ENCODE results near the gene PACRG. TPM values are rescaled to one million over a fixed set of nuclear protein-coding genes. Genes with fewer than 3 reads are reported as not detected.

PACRG gene
- total and polyA plus RNA-seq, 3 donors from 2014 or later = 54.0 to 84.6 (median 81.7) TPM

- TF ChIP-seq, protein P1, sequence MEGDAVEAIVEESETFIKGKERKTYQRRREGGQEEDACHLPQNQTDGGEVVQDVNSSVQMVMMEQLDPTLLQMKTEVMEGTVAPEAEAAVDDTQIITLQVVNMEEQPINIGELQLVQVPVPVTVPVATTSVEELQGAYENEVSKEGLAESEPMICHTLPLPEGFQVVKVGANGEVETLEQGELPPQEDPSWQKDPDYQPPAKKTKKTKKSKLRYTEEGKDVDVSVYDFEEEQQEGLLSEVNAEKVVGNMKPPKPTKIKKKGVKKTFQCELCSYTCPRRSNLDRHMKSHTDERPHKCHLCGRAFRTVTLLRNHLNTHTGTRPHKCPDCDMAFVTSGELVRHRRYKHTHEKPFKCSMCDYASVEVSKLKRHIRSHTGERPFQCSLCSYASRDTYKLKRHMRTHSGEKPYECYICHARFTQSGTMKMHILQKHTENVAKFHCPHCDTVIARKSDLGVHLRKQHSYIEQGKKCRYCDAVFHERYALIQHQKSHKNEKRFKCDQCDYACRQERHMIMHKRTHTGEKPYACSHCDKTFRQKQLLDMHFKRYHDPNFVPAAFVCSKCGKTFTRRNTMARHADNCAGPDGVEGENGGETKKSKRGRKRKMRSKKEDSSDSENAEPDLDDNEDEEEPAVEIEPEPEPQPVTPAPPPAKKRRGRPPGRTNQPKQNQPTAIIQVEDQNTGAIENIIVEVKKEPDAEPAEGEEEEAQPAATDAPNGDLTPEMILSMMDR (IDR thresholded peaks at IDR 0.05) = no peak
- no peak for TF ChIP-seq POLR2A (IDR thresholded peaks at IDR 0.05)
- Histone ChIP-seq H3K27ac (peak overlapping the region; percentile 11 to 66), H3K4me3 (no peak overlapping the region), H3K4me1 (peaks cover 51% of the 10 kb centered on the region), H3K27me3 (no peaks in the 10 kb centered on the region), H3K9me3 (no peaks in the 10 kb centered on the region), H3K36me3 (ENCODE audit: low read depth, missing control alignments) (no peaks in the 10 kb centered on the region)
- 36 to 38% methylated on average over 13 of the region's 13 CpGs for WGBS, 2 donors
- intact Hi-C loops (cut with DNase I; ENCODE audit: low total_unique reads) = no loop called here
- DNase-seq = peak; percentile 88
Measured at GRCh38 chr6:163354761-163355425, 627.1 kb downstream of the PACRG start.

DNA sequence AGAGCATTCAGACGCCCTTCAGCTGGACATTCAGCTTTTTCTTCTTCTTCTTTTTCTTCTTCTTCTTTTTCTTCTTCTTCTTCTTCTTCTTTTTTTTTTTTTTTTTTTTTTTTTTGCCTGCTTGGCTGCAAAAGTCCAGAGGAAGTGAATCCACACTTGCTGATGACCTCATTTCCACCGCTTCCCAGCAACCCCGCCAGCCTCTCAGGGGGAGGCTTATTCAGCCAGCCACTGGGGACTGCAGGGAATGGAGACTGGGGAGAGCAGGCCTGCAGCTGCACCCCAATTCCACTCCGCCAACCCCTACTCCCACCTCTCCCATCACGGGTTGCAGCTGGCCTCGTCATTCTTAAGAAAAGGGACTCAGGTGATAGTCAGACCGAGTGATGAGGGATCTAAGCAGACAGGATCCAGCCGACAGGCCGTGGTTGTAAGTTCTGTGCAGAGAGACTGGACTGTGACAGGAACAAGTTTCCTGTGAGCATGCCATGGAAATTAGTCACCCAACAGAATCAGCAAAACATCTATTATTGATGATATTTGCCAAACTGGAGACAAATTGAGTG is 627.7 kb downstream of the PACRG start:
- H3K9me3 ChIP-seq = no peaks in the 10 kb centered on the region
- H3K4me1 ChIP-seq = peaks cover 45% of the 10 kb centered on the region
- no peaks in the 10 kb centered on the region for H3K36me3 ChIP-seq (ENCODE audit: low read depth, missing control alignments)
- no peak overlapping the region for H3K4me3 ChIP-seq
- peak overlapping the region; percentile 5 to 66 for H3K27ac ChIP-seq
- DNase-seq = peak; percentile 49
- no peaks in the 10 kb centered on the region for H3K27me3 ChIP-seq
- TF ChIP-seq, protein P1 (IDR thresholded peaks at IDR 0.05) = no peak
- no peak for TF ChIP-seq POLR2A (IDR thresholded peaks at IDR 0.05)
- intact Hi-C loops (cut with DNase I; ENCODE audit: low total_unique reads) = no loop called here
- 35 to 39% methylated on average over 9 of the region's 9 CpGs for WGBS, 2 donors

DNA sequence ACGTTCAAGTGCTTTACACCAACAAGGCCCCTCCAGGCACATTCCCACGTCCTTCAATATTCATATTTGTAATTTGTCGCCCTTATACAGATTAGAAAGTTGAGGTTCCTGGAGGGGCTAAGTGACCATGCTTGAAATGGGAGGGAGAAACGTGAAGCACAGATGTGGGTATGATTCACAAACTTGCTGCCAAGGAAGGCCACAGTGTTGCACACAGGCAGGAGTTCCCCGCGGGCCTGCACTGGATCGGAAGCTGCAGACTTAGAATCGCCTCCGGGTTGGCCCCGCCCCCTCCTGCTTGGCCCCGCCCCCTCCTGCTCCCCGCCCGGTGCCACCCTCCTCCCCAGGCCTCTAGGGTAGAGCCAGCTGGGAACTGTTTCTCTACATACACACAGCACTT is 628.5 kb downstream of the PACRG start:
- DNase-seq = peak; percentile 75
- intact Hi-C loops (cut with DNase I; ENCODE audit: low total_unique reads) = no loop called here
- TF ChIP-seq, protein P1 (IDR thresholded peaks at IDR 0.05) = no peak
- Histone ChIP-seq H3K27ac (peak overlapping the region; percentile 5 to 66), H3K36me3 (ENCODE audit: low read depth, missing control alignments) (no peaks in the 10 kb centered on the region), H3K4me1 (peaks cover 40% of the 10 kb centered on the region), H3K4me3 (no peak overlapping the region), H3K27me3 (no peaks in the 10 kb centered on the region), H3K9me3 (no peaks in the 10 kb centered on the region)
- 32 to 36% methylated on average over 11 to 13 of the region's 13 CpGs for WGBS, 2 donors

- H3K27me3 ChIP-seq = no peaks in the 10 kb centered on the region
- H3K4me3 ChIP-seq = no peak overlapping the region
- H3K36me3 ChIP-seq (ENCODE audit: low read depth, missing control alignments) = no peaks in the 10 kb centered on the region
- peak overlapping the region in 1 of 2 donors; percentile 5 for H3K27ac ChIP-seq
- peaks cover 40% of the 10 kb centered on the region for H3K4me1 ChIP-seq
- 88 to 90% methylated on average over 6 of the region's 6 CpGs for WGBS, 2 donors
- H3K9me3 ChIP-seq = no peaks in the 10 kb centered on the region
- no peak for DNase-seq
- TF ChIP-seq, protein P1 (IDR thresholded peaks at IDR 0.05) = no peak
- TF ChIP-seq POLR2A (IDR thresholded peaks at IDR 0.05) = no peak
- intact Hi-C loops (cut with DNase I; ENCODE audit: low total_unique reads) = no loop called here
Measured at GRCh38 chr6:163356743-163357142, 629.0 kb downstream of the PACRG start.

- no peak overlapping the region for H3K27ac ChIP-seq
- H3K36me3 ChIP-seq (ENCODE audit: low read depth, missing control alignments) = no peaks in the 10 kb centered on the region
- DNase-seq = no peak
- H3K27me3 ChIP-seq = no peaks in the 10 kb centered on the region
- no peak overlapping the region for H3K4me3 ChIP-seq
- intact Hi-C loops (cut with DNase I; ENCODE audit: low total_unique reads) = no loop called here
- no peaks in the 10 kb centered on the region for H3K4me1 ChIP-seq
- TF ChIP-seq, protein P1 (IDR thresholded peaks at IDR 0.05) = no peak
- TF ChIP-seq POLR2A (IDR thresholded peaks at IDR 0.05) = no peak
- WGBS, 2 donors = 89 to 94% methylated on average over 13 of the region's 13 CpGs
- H3K9me3 ChIP-seq = no peaks in the 10 kb centered on the region
Measured at GRCh38 chr6:163364641-163365040, 636.9 kb downstream of the PACRG start.

Data from testis (tissue), 3 donors.